ENCODE measurements around the gene CRTC2. TPM values are rescaled to one million over a fixed set of nuclear protein-coding genes. Genes with fewer than 3 reads are reported as not detected.

The CRTC2 gene
- total and polyA plus RNA-seq, 2 of the 4 experiments (the other 2 are of a cell fraction) = 2.7 to 20.1 TPM

DNA sequence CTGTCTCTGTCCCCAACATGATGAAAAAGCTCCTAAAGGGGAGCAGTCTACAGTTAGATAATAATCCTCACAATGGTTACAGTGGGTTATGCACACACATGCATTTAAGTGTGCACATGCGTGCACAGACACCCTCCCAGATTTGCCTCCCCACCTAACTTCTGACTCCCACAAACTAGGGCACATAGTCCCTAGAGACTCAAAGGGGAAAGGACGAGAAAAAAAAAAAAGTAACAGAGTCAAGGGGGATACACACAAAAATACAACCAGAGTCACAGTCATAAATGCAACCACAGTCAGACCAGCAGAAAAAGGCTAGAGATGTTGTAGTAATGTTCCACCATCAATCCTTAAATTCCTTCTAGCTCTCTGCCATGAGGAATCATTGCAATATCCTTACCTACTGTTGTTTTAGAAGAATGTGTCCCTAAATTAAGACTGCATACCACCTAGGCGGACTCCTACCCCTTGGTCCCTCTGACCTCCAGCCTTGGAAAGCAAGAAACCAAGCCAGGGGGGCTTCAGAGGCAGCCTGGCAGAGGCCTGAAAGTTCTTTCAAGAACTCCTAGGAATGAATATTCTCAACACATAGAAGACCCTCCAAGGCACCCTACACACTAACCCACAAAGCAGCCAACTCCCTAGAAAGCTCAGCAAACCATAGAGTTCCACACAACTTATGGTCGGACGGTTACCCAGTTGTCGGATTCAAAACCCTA, 1.3 kb downstream of the CRTC2 start:
- in situ Hi-C loops (cut with MboI; ENCODE audit: low sequenced_read_pairs) = loop anchor here (25.0 kb wide), 1 partner anchor 420 kb away; the partner anchor contains the start of genes S100A3, S100A4, S100A5 and S100A6
- Histone ChIP-seq H2BK20ac (ENCODE audit: low read depth, low read length) (no peak overlapping the region), H3K4ac (ENCODE audit: low read depth, low read length) (peak overlapping the region; percentile 85), H4K8ac (ENCODE audit: low read depth in 2 of 2, low read length in 2 of 2) (peak overlapping the region; percentile 19 to 67), H2BK15ac (ENCODE audit: low read depth, low read length) (no peak overlapping the region), H3K18ac (ENCODE audit: low read depth, low read length) (no peak overlapping the region), H2BK5ac (ENCODE audit: low read depth, low read length, poor library complexity, severe bottlenecking) (peak overlapping the region; percentile 71), H3K4me2 (ENCODE audit: low read depth, low read length) (peak overlapping the region; percentile 100), H4K5ac (ENCODE audit: low read depth, low read length) (no peak overlapping the region), H4K20me1 (ENCODE audit: insufficient read depth, low read length) (peaks cover 41% of the 10 kb centered on the region), H2AFZ (replicated peaks; ENCODE audit: low read length, poor library complexity) (peak overlapping the region; percentile 86), H3K4me1 (ENCODE audit: control insufficient read depth, insufficient read depth, low read length) (peaks cover 13% of the 10 kb centered on the region), H3K56ac (ENCODE audit: extremely low read depth, insufficient read depth, low read length) (peak overlapping the region; percentile 61; the same call in 1 of the 2 replicates), H3K9ac (ENCODE audit: low read depth, low read length) (peak overlapping the region; percentile 92), H2AK5ac (ENCODE audit: low read depth, low read length) (peak overlapping the region; percentile 92; the same call in 1 of the 2 replicates), H2BK120ac (ENCODE audit: low read depth, low read length) (no peak overlapping the region), H4K91ac (ENCODE audit: insufficient read depth, low read depth, low read length) (peak overlapping the region; percentile 44; the same call in 1 of the 2 replicates), H3K27ac (ENCODE audit: insufficient read depth, low read length) (peak overlapping the region; percentile 92), H3K27me3 (ENCODE audit: control insufficient read depth, insufficient read depth, low read length) (no peaks in the 10 kb centered on the region), H3K14ac (replicated peaks; ENCODE audit: low read depth, low read length) (peak overlapping the region; percentile 98), H3K4me3 (ENCODE audit: insufficient read depth, low read depth, low read length) (peak overlapping the region; percentile 78), H3K36me3 (ENCODE audit: control insufficient read depth, insufficient read depth, low read length) (peaks cover 34% of the 10 kb centered on the region), H2AK9ac (replicated peaks; ENCODE audit: low read depth, low read length, poor library complexity) (peak overlapping the region; percentile 32), H3K9me3 (ENCODE audit: control insufficient read depth, insufficient read depth, low read length) (no peaks in the 10 kb centered on the region), H3K23ac (ENCODE audit: low read depth, low read length) (peak overlapping the region; percentile 97), H3K79me1 (ENCODE audit: low read depth in 1 of 2, low read length in 2 of 2) (peaks cover 27 to 77% of the 10 kb centered on the region in 2 experiments), H3K9me1 (ENCODE audit: insufficient read depth, low read length) (peaks cover 24% of the 10 kb centered on the region)
- no peak for ATAC-seq (ENCODE audit: low read depth)
- intact Hi-C loops (cut with micrococcal nuclease) = no loop called here
- no TSS peak for BruUV-seq (replicated peaks)
- WGBS, 2 experiments (ENCODE audit: extremely low coverage in 2 of 2, insufficient read length in 1 of 2) = 80% methylated on average over 1 of the region's 6 CpGs; no CpG with 5 or more reads in 1 of the 2 experiments
- TF ChIP-seq RFX5 (IDR thresholded peaks at IDR 0.05; ENCODE audit: low read depth, low read length) (no peak), POLR2A (IDR thresholded peaks at IDR 0.05; ENCODE audit: low read depth, low read length) (no peak), CEBPB (IDR thresholded peaks at IDR 0.05; ENCODE audit: low read depth, low read length) (no peak), BHLHE40 (IDR thresholded peaks at IDR 0.05; ENCODE audit: low read depth, low read length) (no peak), NFE2L2 (IDR thresholded peaks at IDR 0.05; ENCODE audit: low read depth, low read length) (no peak), CHD1 (IDR thresholded peaks at IDR 0.05; ENCODE audit: low read depth, low read length) (no peak), RAD21 (IDR thresholded peaks at IDR 0.05; ENCODE audit: low read length) (no peak), MAZ (IDR thresholded peaks at IDR 0.05; ENCODE audit: borderline replicate concordance, low read depth, low read length) (no peak), RCOR1 (IDR thresholded peaks at IDR 0.05; ENCODE audit: insufficient replicate concordance, low read length) (no peak), FOS (IDR thresholded peaks at IDR 0.05; ENCODE audit: low read depth, low read length) (no peak), SMC3 (IDR thresholded peaks at IDR 0.05; ENCODE audit: low read depth, low read length) (no peak), MXI1 (IDR thresholded peaks at IDR 0.05; ENCODE audit: borderline replicate concordance, low read depth, low read length) (no peak)
- TF ChIP-seq, protein P1, sequence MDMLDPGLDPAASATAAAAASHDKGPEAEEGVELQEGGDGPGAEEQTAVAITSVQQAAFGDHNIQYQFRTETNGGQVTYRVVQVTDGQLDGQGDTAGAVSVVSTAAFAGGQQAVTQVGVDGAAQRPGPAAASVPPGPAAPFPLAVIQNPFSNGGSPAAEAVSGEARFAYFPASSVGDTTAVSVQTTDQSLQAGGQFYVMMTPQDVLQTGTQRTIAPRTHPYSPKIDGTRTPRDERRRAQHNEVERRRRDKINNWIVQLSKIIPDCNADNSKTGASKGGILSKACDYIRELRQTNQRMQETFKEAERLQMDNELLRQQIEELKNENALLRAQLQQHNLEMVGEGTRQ (IDR thresholded peaks at IDR 0.05; ENCODE audit: low read depth, low read length) = no peak
- TF ChIP-seq, protein P2, sequence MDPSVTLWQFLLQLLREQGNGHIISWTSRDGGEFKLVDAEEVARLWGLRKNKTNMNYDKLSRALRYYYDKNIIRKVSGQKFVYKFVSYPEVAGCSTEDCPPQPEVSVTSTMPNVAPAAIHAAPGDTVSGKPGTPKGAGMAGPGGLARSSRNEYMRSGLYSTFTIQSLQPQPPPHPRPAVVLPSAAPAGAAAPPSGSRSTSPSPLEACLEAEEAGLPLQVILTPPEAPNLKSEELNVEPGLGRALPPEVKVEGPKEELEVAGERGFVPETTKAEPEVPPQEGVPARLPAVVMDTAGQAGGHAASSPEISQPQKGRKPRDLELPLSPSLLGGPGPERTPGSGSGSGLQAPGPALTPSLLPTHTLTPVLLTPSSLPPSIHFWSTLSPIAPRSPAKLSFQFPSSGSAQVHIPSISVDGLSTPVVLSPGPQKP (IDR thresholded peaks at IDR 0.05; ENCODE audit: borderline replicate concordance, low read depth, low read length) = no peak
- dilution Hi-C loops (cut with HindIII; ENCODE audit: low sequenced_read_pairs, unreplicated experiment) = no loop called here
- POLR2A ChIA-PET (ENCODE audit: unreplicated experiment) = interaction anchor here (0.9 kb wide), 1 partner anchor 33 kb away, joined by 4 read pairs; no protein-coding TSS in a partner anchor
- DNase-seq = no peak
- CTCF ChIA-PET = interaction anchor here (1.3 kb wide), 1 partner anchor 10 kb away, joined by 3 read pairs; the partner anchor contains the start of gene DENND4B

Measured in IMR-90 (cell line).